Fibroblast of skin of scalp (primary cell): Measurements from ENCODE around the gene PPFIA1.

ENCODE experiments used
- DNase-seq: peaks from one replicate; pipeline ENCODE4 v3.0.0-alpha.2; 2013

PPFIA1 gene

DNA sequence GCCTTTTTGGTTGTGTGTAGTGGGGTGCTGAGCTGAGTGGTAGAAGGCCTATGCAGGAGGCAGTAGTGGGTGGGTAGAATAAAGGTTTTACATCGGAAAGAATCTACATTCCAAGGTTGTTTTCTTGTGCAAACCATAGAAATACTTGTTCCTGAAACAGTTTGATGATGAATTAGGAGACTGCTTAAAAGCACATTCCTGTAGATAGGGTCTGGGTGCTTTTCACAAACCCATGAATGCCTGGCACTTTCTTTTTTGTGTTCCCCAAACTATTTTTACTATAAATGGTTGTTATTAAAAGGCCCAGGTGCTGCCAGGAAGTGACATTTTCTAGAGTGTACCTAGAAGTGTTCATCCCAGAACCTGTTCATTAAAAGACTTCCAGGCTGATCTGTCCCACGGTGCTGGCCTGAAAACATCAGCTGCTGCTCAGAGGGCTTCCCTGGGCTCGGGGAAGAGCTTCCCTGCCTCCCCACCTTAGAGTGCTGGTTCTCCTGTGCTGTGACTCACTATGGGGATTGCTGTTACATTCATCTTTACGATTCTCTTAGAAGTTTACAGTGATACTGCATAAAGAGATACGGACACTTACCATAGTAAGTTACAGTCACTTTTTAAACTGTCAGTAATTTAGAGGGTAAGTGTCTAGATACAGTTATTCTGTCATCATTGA lies 27.9 kb downstream of the PPFIA1 start:
- peak; percentile 42 for DNase-seq

DNA sequence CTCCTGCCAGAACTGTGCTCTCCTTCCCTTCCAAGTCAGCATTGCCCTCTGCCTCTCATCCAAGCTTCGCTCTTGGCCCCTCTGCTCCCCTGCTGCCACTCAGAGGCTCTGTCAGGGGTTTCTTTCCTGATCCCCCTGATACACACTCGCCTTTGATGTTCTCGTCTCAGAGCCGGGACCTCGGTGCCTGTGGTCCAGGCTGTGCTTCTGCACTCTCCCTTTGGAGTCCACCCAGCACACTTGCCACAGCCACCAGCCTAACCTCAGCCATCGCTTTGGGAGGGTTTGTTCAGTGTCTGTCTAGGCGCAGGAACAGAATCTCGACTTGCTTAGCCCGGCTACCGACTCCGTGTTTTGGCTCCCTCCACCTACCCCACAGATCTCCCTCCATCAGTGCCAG lies 29.1 kb downstream of the PPFIA1 start:
- DNase-seq = no peak

DNA sequence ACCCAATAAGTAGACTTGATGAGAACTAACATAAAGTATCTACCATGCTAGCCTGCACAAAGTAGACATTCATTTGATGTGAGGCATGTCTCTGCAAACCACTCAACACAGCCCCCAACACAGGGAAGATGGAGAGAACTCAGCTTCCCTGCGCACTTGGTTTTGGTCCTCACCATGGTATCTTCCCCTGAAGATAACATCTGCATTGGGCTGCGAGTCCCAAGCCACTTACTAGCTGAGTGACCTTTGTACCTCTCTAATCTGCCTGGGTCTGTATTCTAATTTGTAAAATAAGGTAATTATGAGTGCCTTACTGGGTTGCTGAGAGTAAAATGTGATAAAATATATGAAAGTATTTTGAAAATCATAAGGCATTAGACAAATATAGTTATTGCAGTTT lies 30.7 kb downstream of the PPFIA1 start:
- DNase-seq = no peak

DNA sequence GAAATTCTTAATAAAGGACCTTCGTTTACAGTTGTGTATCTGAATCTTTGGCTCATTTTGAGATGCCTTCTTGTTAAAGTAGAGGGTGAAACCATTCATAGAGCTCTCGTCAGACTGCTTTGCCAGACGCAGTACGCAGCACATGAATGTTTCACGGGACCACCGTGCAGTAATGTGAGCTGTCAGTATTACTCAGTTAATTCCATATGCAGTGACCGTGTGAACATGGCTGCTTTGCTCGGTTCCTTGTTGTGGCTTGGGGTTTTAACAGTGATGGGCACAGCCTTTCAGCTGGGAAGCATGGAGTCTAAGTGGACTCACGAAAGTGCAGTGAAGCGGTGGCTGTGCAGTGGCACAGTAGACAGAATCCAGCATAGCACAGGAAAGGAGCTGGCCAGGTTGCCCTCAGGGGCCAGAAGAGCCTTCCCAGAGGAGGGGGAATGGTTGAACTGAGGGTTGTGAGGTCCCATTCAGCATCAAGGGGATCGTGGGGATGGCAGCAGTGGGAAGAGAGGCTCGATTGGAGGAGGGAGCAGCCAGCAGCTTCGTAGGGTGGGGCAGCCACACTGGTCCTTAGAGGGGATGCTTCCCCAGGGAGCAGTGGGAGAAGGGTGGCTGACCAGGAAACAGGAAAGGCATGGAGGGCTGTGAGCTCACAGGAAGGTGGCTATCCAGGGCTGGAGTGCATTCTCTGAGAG lies 31.4 kb downstream of the PPFIA1 start:
- DNase-seq = no peak

DNA sequence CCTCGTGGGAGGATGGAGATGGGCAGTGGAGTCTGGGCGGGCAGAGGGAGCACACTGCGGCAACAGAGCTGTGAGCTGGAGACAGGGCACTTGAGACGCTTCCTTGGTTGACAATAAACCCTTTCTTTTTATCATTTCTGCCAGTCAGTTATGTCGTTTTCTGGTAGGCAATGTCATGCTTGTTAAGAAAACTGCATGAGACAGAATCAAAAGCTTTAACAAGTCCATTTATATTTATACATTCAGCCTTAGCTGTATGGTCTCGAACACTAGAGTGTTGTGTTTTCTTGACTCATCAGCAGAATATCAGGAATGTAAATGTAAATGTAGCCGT lies 31.9 kb downstream of the PPFIA1 start:
- DNase-seq = peak; percentile 33

DNA sequence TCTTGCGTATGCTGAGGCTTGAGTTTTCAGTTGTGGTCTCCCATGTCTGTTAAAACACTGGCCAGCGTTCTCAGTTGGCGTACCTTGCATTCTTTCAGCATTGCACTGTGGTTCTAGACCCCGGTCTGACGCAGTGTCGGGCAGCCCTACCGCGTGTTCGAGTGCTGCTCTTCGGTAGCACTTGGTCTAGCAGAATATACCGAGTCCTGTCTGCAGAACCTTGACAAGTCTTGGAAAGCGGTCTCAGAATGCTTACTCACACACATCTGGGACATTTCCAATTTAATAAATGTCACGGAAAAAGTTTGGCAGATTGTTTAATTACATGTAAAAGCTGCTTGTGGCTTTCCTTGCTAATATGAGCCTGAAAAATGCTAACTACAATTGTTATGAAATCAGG lies 32.6 kb downstream of the PPFIA1 start:
- DNase-seq = peak; percentile 47

DNA sequence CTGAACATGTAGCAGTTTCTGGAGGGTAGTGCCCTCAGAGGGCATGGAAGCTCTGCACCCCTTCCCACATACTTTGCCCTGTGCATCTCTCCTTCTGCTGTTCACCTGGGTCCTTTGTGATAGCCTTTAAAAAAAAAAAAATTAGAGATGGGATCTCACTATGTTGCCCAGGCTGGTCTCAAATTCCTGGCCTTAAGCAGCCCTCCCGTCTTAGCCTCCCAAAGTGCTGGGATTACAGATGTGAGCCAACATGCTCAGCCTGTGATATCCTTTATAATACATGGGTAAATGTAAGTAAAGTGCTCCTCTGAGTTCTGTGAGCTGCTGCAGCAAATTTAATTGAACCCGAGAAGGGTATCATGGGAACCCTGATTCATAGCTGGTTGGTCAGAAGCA lies 33.7 kb downstream of the PPFIA1 start:
- DNase-seq = no peak

DNA sequence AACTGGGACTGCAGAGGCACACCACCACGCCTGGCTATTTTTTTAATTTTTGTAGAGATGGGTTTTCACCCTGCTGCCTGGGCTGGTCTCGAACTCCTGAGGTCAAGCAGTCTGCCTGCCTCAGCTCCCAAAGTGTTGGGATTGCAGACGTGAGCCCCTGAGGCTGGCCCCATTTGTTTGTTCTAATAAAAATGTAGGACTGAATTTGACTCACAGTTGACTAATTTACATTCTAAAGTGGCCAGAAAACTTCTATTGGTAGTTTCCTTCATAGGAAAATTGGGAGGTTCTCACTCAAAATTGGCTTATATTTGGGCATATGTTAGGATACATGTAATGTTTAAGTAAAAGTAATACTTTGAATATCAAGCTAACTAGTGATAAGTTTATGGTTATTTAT lies 35.0 kb downstream of the PPFIA1 start:
- DNase-seq = no peak

DNA sequence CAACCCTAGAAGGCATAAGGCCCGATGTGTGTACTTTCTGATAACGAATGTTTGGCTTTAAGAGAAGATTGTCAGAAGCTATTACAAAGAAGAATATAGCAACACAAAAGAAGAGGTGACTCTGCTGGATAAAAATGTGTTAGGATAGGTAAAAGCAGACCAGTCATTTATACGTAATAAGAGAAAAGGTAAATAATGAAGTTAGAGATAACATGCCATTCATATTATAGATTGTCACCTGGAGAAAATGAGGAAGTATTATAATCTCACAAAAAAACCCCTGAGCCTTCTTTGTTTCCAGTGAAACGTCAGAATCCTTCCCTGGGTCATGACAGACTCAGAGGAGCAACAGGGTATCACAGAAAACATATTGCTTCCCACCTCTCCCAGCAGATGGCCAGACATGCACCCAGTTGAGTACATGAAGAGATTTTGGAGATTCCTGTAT lies 36.1 kb downstream of the PPFIA1 start:
- no peak for DNase-seq

DNA sequence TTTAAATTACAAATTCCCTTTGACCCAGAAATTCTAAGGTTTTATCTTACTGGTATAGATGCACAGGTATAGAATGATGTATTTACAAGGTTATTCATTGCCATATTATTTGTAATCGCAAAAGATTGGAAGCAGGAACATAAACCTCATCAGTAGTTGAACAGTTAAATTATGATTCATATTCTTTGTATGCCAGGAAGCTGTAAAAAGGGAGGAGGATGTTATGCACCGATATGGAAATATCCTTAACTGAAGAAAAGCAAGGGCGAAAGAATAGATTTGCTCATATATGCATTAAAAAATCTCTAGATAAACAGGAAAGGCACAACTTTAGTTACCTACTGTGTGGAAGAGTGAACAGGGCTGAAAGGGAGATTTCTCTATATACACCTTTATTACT lies 36.7 kb downstream of the PPFIA1 start:
- peak; percentile 23 for DNase-seq

DNA sequence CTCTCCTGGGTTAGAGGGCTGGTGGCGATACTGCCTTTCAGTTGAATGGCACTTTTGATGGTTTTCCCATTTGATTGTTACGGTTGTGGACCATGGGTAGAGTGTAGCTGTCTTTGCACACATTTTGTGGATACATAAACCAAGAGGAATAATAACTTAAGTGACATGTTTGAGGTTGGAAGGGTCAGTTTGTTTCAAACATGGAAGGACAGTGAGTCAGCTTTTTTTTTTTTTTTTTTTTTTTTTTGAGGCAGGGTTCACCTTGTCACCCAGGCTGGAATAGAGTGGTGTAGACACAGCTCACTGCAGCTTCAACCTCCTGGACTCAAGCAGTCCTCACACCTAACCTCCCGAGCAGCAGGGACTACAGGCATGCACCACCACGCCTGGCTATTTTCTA lies 41.1 kb downstream of the PPFIA1 start:
- no peak for DNase-seq

DNA sequence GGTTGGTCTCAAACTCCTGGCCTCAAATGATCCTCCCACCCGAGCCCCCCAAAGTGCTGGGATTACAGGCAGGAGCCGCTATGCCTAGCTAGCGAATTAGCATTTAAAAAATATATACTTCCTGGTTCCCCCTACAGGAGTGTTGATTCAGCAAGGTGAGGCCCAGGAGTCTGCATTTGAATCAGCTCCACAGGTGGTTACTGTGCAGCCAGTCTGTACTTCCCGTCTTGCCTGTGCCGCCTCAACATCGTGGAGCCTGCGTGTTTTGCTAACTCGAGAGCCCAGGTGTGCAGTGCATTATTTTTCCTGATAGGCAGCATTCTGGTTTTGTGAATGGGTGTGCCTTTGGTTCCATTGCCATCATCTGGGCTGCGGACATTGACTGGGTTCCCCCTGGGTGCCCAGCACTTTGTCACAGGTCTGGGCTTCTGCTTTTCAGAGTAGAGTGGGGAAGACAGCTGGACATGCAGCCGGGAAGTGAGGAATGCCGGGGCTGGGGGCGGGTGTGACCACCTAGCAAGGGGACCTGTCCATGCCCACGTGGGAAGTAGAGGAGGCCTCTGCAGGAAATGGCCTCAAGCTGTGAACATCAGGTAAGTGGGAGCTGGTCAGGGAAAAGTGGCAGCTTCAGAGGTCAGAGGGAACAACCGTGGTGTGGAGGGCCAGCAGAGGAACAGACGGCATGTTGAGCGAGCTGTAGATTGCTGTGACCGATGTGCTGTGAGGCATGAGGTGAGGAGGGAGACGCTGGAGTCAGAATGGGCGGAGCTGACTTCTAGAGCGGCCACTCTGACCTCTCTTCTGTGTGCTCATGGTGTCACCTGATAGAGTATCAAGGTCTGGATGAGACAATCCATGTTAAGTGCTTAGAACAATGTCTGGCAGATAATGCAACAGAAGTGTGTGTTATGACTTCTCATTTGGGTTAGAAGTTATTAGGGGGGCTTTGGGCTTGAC lies 42.2 kb downstream of the PPFIA1 start:
- DNase-seq = no peak

DNA sequence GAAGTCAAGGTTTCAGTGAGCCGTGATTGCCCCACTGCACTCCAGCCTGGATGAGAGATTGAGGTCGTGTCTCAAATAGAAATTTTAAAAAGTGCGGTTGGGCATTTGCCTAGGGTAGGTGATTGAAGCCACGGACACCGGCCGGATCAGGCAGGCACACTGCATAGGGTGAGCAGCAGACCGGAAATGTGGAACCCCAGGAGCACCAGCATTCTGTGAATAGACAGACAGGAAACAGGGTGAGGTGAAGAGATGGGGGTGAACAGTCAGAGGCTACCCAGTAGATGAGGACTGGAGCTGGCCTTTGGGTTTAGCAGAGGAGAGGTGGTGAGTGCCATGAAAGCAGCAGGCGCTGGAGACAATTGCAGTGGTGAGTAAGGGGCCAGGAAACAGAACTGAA lies 43.5 kb downstream of the PPFIA1 start:
- DNase-seq = no peak

DNA sequence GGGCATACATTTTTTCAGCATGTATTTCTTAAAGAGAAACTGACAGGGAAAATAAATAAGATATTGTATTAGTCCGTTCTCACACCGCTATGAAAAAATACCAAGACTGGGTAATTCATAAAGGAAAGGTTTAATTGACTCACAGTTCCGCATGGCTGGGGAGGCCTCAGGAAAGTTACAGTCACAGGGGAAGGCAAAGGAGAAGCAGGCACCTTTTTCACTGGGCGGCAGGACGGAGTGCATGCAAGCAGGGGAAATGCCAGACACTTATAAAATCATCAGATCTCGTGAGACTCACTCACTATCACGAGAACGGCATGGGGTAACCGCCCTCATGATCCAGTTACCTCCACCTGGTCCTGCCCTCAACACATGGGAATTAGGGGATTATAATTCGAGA lies 44.2 kb downstream of the PPFIA1 start:
- DNase-seq = no peak

DNA sequence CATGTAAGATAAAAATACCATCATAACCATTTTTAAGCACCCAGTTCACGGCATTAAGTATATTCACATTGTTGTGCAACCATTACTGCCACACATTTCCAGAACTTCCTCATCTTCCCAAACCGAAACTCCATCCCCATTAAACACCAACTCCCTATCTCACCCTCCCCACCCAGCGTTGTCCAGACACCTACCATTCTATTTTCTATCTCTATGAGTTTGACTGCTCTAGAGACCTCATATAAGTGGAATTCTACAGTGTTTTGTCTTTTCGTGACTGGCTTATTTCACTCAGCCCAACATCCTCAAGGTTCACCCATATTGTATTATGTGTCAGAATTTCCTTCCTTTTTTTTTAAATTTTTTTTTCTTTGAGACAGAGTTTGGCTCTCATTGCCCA lies 45.2 kb downstream of the PPFIA1 start:
- DNase-seq = no peak

DNA sequence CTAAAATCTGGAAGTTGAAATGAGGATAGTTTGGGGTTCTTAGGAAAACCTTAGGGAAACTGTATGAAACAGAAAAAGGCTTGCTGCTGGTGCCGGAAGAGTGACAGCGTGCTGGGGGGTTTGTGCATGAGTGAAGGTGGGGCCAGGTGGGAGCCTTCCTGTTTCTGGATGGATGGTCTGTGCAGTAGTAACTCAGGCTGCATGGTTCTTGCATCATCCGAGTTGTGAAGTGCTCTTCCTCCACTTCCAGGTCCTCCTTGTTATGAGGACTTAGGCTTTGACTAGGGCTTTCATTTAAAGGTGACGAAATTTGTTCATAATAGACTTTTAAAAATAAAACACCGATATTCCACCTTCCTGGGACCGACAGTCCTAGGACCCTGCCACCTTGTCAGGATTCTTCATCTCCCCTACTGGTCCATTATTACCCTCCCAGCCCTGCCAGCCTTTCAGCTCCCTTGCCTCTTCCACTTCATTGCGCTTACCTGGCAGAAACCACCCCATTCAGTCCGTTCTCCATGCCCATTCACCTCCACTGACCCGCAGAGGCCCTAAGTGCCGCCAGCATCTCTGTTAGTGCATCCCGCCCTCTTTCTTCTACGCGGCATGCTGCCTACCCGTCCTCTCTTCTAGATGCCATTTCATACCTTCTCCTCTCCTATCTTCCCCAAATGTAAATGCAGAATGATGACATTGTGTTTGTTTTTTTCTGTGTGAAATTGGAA lies 47.3 kb downstream of the PPFIA1 start:
- DNase-seq = no peak

DNA sequence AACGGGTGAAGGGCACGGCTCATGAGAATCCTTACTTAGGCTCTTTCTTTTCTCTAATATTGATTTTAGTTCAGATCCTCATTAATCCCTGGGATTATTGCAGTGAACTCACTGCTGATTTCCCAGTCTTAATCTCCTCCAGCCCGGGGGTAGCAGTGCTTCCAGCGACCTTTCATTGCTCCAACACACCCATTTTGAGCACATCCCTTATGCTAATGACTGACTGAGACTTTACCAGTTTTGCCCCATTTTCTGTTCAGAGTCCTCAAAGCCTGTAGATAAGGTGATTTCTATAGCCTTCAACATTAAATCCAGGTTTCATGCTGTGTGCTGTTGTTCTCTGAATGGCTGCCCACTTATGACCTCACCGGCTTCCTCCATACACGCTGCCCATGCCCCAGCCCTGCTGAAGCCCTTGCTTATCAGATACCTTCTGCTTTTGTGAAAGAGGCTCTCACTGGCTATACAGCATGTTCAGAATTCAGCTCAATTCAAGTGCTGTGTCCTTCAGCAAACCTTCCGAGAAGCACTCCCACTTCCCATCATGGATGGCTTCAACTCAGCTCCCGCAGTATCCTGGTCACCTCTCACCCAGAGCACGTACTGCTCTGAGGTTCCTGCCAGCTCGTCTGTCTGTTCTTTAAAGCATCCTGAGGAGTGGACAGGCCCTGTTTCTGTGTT lies 49.0 kb downstream of the PPFIA1 start:
- no peak for DNase-seq

DNA sequence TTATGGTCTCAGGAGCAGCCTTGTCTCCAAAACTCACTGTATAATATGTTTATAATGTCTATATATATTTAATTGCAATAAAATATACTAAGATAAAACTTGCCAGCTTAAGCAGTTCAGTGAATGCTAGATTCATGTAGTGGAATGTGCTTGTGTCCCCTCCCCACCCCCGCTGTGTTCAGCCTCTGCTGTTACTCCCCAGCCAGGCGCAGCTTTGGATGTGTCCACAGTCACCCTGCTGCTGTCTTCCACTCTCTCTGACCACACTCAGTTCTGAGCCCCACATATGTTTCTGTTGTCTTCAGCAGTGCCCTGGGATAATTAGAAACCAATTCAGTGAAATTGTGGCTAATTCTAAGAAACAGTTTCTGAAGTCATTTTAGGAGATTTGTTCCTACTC lies 52.2 kb downstream of the PPFIA1 start:
- DNase-seq = peak; percentile 44

DNA sequence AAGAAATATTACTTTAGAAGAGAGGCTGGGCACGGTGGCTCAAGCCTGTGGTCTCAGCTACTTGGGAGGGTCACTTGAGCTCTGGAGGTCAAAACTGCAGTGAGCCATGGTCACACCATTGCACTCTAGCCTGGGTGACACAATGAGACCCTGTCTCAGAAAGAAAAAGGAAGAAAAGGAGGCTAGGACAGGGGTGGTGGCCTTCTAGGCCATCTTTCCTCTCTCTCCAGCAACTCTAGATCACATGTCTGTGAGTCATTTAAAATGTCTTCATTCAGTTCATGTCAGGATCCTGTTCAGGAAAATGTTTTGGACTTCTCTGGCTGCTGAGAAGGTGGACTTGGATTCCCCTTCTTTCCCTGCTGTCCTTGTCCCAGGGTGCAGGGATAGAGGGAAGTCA lies 53.3 kb downstream of the PPFIA1 start:
- DNase-seq = no peak

DNA sequence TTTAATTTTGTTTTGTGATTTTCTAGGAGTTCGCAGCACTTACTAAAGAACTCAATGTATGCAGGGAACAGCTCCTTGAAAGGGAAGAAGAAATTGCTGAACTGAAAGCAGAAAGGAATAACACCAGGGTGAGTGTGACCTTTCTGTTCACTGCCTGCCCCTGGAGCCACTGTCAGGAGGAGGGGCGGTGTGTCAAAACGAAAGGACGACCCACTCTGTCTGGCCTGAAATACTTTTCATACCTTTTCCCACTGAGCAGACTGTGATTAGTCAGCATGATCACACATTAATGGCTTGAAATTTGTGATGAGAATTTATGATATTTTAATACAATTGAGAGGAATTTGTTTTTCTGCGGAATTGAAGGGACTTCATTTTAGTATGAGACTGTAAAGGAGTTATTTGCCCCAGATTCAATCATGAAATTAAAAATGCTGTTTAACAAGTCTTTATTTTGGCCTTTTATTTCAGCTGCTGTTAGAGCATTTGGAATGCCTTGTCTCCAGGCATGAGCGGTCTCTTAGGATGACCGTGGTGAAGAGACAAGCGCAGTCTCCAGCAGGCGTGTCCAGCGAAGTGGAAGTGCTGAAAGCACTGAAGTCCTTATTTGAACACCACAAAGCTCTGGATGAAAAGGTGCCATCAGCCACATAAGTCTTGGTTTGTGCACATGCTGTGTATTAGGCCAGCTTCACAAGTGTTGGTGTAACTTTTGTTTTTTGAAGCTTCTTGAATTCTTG lies 54.1 kb downstream of the PPFIA1 start:
- DNase-seq = peak; percentile 48

DNA sequence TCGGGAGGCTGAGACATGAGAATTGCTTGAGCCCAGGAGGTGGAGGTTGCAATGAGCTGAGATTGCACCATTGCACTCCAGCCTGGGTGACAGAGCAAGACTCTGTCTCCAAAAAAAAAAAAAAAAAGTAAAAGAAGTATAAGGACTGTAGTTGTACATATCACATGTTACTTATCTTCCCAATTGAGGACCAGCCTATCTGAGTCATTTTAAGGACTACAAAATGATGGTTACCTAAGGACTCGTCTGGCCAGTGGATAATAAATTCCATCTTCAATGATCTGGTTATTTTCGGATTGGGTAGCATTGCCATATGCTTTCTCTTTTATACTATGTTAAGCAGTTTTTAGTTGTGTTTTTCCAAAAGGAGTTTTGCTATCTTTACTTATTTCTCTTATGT lies 55.3 kb downstream of the PPFIA1 start:
- no peak for DNase-seq
